GM12878 (cell line): Measurements from ENCODE around the gene FGL2. TPM values are rescaled to one million over a fixed set of nuclear protein-coding genes. Genes with fewer than 3 reads are reported as not detected.

Experiments
- ATAC-seq: fragments of 200-7000 bp; cut with Tn5 transposase; 3 replicates; pipeline ENCODE4 v1.9.1; 2020; ENCODE audit warnings: mild to moderate bottlenecking, moderate library complexity
- BruUV-seq: library from RNA; stranded (reverse); fragments of 400-500 nt; replicated peaks from 2 replicates; lab custom pipeline; 2021; lab: Mats Ljungman, UMichigan
- CTCF ChIA-PET: fragments of 300-600 bp; sonication (Branson Sonifier 250); formaldehyde crosslinking; extraction: SDS; loops from one replicate; lab custom pipeline; 2021; ENCODE audit warnings: inconsistent platforms; lab: Yijun Ruan, JAX
- POLR2A ChIA-PET: fragments of 350-600 bp; formaldehyde crosslinking; extraction: SDS; loops from one replicate; lab custom pipeline; 2021; ENCODE audit warnings: inconsistent platforms; lab: Charles Lee
- RAD21 ChIA-PET: fragments of 300-600 bp; sonication (Branson Sonifier 250); formaldehyde crosslinking; loops from one replicate; lab custom pipeline; 2023; ENCODE audit warnings: antibody characterized with exemption; ENCODE audit not compliant: unreplicated experiment; lab: Charles Lee
- SMC1A ChIA-PET: fragments of 300-600 bp; sonication (Branson Sonifier 250); formaldehyde crosslinking; loops from one replicate; lab custom pipeline; 2023; ENCODE audit not compliant: unreplicated experiment, uncharacterized antibody; lab: Charles Lee
- DNase-seq: peaks from one replicate; pipeline ENCODE4 v3.0.0-alpha.2; 2011; ENCODE audit warnings: low read depth, low spot score
- FAIRE-seq: peaks from 3 replicates; lab custom pipeline; 2011; peaks lifted over from hg19 to GRCh38; lab: Jason Lieb, UNC
- H2AFZ ChIP-seq: 2 replicates; pipeline ENCODE4 v1.6.0; 2011; ENCODE audit warnings: low read depth, low read length, control low read depth; ENCODE audit not compliant: control insufficient read depth
- H3K27ac ChIP-seq: 2 replicates; pipeline ENCODE4 v1.5.1; 2011; ENCODE audit warnings: control low read depth; ENCODE audit not compliant: control insufficient read depth, insufficient read depth
- H3K27me3 ChIP-seq, 2 experiments: replicated peaks in 1 of 2; 2 replicates each; pipeline versions ENCODE4 v1.6.0 to v1.6.1; 2011; ENCODE audit warnings: low read length in 1 of 2; ENCODE audit not compliant: control insufficient read depth in 2 of 2, insufficient read depth in 2 of 2
- H3K36me3 ChIP-seq, 2 experiments: 2 replicates each; pipeline ENCODE4 v1.5.1; 2011; ENCODE audit warnings: low read length in 1 of 2; ENCODE audit not compliant: control insufficient read depth in 2 of 2, insufficient read depth in 2 of 2
- H3K4me1 ChIP-seq: 2 replicates; pipeline ENCODE4 v1.6.1; 2011; ENCODE audit warnings: mild to moderate bottlenecking, low read length, moderate library complexity, mixed read lengths; ENCODE audit not compliant: control insufficient read depth, insufficient read depth
- H3K4me2 ChIP-seq: 2 replicates; pipeline ENCODE4 v1.6.0; 2011; ENCODE audit warnings: control low read depth; ENCODE audit not compliant: control insufficient read depth, insufficient read depth
- H3K4me3 ChIP-seq: fragments of 200-600 bp; sonication (generic); 2 replicates; pipeline ENCODE4 v1.5.1; 2016
- H3K79me2 ChIP-seq: 2 replicates; pipeline ENCODE4 v1.6.0; 2011; ENCODE audit warnings: low read length; ENCODE audit not compliant: control insufficient read depth, insufficient read depth
- H3K9ac ChIP-seq: 2 replicates; pipeline ENCODE4 v1.8.0; 2011; ENCODE audit warnings: low read length, control low read depth, mixed read lengths; ENCODE audit not compliant: control insufficient read depth, insufficient read depth
- H3K9me3 ChIP-seq: replicated peaks from 3 replicates; pipeline ENCODE4 v1.5.1; 2011; ENCODE audit warnings: mild to moderate bottlenecking, low read length; ENCODE audit not compliant: control insufficient read depth, insufficient read depth
- H4K20me1 ChIP-seq: 2 replicates; pipeline ENCODE4 v1.6.0; 2011; ENCODE audit not compliant: control insufficient read depth, insufficient read depth
- ATF3 ChIP-seq: IDR thresholded peaks from 2 replicates; pipeline ENCODE4 v1.6.1; 2011; ENCODE audit warnings: low read depth, mild to moderate bottlenecking, low read length, moderate library complexity, borderline replicate concordance; ENCODE audit errors: extremely low read depth
- BRCA1 ChIP-seq: IDR thresholded peaks from 2 replicates; pipeline ENCODE4 v1.6.1; 2011; ENCODE audit warnings: low read depth, low read length, improper control_type of control experiment
- HSF1 ChIP-seq: fragments of 150-350 bp; IDR thresholded peaks from 2 replicates; pipeline ENCODE4 v1.6.1; 2014; ENCODE audit warnings: mild to moderate bottlenecking, low read depth, low read length
- LARP7 ChIP-seq: fragments of 450-650 bp; IDR thresholded peaks from 2 replicates; pipeline ENCODE4 v1.6.1; 2017; ENCODE audit warnings: mild to moderate bottlenecking
- MEF2A ChIP-seq: IDR thresholded peaks from 2 replicates; pipeline ENCODE4 v1.6.1; 2011; ENCODE audit warnings: low read depth, mild to moderate bottlenecking, low read length, moderate library complexity; ENCODE audit not compliant: insufficient read depth
- MYC ChIP-seq: IDR thresholded peaks from 2 replicates; pipeline ENCODE4 v1.6.1; 2011; ENCODE audit warnings: mild to moderate bottlenecking, low read length, moderate library complexity, inconsistent platforms; ENCODE audit not compliant: insufficient read depth, insufficient replicate concordance, insufficient read length, severe bottlenecking
- SUPT20H ChIP-seq: IDR thresholded peaks from 2 replicates; pipeline ENCODE4 v1.6.1; 2011; ENCODE audit warnings: low read depth, mild to moderate bottlenecking, low read length, moderate library complexity, borderline replicate concordance; ENCODE audit not compliant: control insufficient read depth
- TCF12 ChIP-seq: IDR thresholded peaks from 2 replicates; pipeline ENCODE4 v1.6.1; 2011; ENCODE audit warnings: low read depth, mild to moderate bottlenecking, low read length
- YBX1 ChIP-seq: fragments of 450-650 bp; IDR thresholded peaks from 2 replicates; pipeline ENCODE4 v1.6.1; 2016; ENCODE audit warnings: antibody characterized with exemption
- ZNF24 ChIP-seq: fragments of 450-650 bp; IDR thresholded peaks from 2 replicates; pipeline ENCODE4 v1.6.1; 2017; ENCODE audit warnings: antibody characterized with exemption, mild to moderate bottlenecking
- ZNF274 ChIP-seq: IDR thresholded peaks from one replicate; pipeline ENCODE4 v1.8.0; 2011; ENCODE audit not compliant: insufficient read length, insufficient read depth
- WGBS: methylation state at CpG from one replicate; pipeline ENCODE4 v1.1.6; 2016; ENCODE audit warnings: low lambda C conversion rate; ENCODE audit not compliant: insufficient replicate concordance, insufficient coverage; ENCODE audit errors: missing lambda C conversion rate; 5-methylcytosine and 5-hydroxymethylcytosine counted together
- in situ Hi-C: fragments of 300-500 bp; cut with MboI; formaldehyde crosslinking; loops from 9 replicates; pipeline ENCODE4 v1.14.3; 2018; ENCODE audit warnings: mixed read lengths
- intact Hi-C: fragments of 100-400 bp; cut with micrococcal nuclease; formaldehyde crosslinking; loops from one replicate; pipeline ENCODE4 v1.14.2; 2022; ENCODE audit not compliant: unreplicated experiment
- polyA plus RNA-seq, 11 experiments: library from polyadenylated mRNA; depleted of rRNA in 4 of 11; unstranded in 6 of 11; stranded (reverse) in 5 of 11; fragments of >200 nt; fragmentation: Nextera tagmentation in 4 of 11; fragmentation: Illumina TruSeq in 1 of 11; extraction: Ambion mirVana in 4 of 11; extraction: Trizol in 1 of 11; gene quantifications; 1 replicate in 1 of 11; 2 replicates in 10 of 11; pipeline versions ENCODE4 v1.2.1 to v1.2.3, GENCODE V29; 2011 to 2016; ENCODE audit warnings: inconsistent platforms in 2 of 11, missing spikeins in 2 of 11, low read depth in 1 of 11
- total RNA-seq, 4 experiments: library from RNA; depleted of rRNA in 3 of 4; stranded (reverse); fragments of >200 nt in 3 of 4; fragmentation: Illumina TruSeq in 1 of 4; extraction: Trizol in 1 of 4; gene quantifications; 2 replicates each; pipeline versions ENCODE4 v1.2.1 to v1.2.3, GENCODE V29; 2013 to 2021

FGL2 gene
- total and polyA plus RNA-seq, 10 of the 15 experiments (the other 5 are each of a cell fraction or from before 2014, with no cell fraction given) = 0.04 to 3.2 (median 1.5) TPM

GRCh38 chr7:77242554-77242953 is 42.9 kb upstream of the FGL2 start:
- DNase-seq (no peak), FAIRE-seq (no peak), ATAC-seq (no peak)
- H3K4me1 ChIP-seq = peaks cover 8% of the 10 kb centered on the region
- no peak overlapping the region for H2AFZ ChIP-seq
- no peak overlapping the region for H3K9ac ChIP-seq
- no peaks in the 10 kb centered on the region for H3K36me3 ChIP-seq
- H4K20me1 ChIP-seq = no peaks in the 10 kb centered on the region
- BruUV-seq = no TSS peak
- no peak overlapping the region for H3K27ac ChIP-seq
- H3K27me3 ChIP-seq = no peaks in the 10 kb centered on the region
- H3K4me2 ChIP-seq = no peak overlapping the region
- RAD21 ChIA-PET = no interaction called here
- CTCF ChIA-PET = interaction anchor here (0.6 to 1.8 kb wide), 5 partner anchors 13 to 89 kb away, joined by 3 to 9 read pairs (median 7); partner anchors contain the start of gene FGL2
- H3K4me3 ChIP-seq = no peak overlapping the region
- 84% methylated on average over 2 of the region's 2 CpGs for WGBS
- POLR2A ChIA-PET = interaction anchor here (0.6 kb wide), 1 partner anchor 89 kb away, joined by 3 read pairs; no protein-coding TSS in a partner anchor
- TF ChIP-seq MYC = no peak
- H3K79me2 ChIP-seq = no peaks in the 10 kb centered on the region
- no peaks in the 10 kb centered on the region for H3K9me3 ChIP-seq
- intact Hi-C loops = no loop called here
- in situ Hi-C loops = no loop called here
- SMC1A ChIA-PET = interaction anchor here (0.6 to 6.3 kb wide), 6 partner anchors 11 to 410 kb away, joined by 3 to 124 read pairs (median 3); partner anchors contain the start of genes CCDC146 and FGL2

- Histone ChIP-seq H3K9ac (no peak overlapping the region), H2AFZ (no peak overlapping the region), H3K79me2 (no peaks in the 10 kb centered on the region), H3K27ac (no peak overlapping the region), H3K9me3 (no peaks in the 10 kb centered on the region), H3K36me3 (no peaks in the 10 kb centered on the region), H3K4me2 (no peak overlapping the region), H3K4me3 (no peak overlapping the region), H3K4me1 (peaks cover 8% of the 10 kb centered on the region), H4K20me1 (no peaks in the 10 kb centered on the region), H3K27me3 (no peaks in the 10 kb centered on the region)
- no TSS peak for BruUV-seq
- TF ChIP-seq HSF1 = no peak
- no peak for TF ChIP-seq MEF2A
- no peak for TF ChIP-seq ATF3
- TF ChIP-seq YBX1 = no peak
- no peak for TF ChIP-seq SUPT20H
- no peak for TF ChIP-seq BRCA1
- no peak for TF ChIP-seq LARP7
- no peak for TF ChIP-seq ZNF274
- no peak for TF ChIP-seq TCF12
- no peak for TF ChIP-seq ZNF24
- WGBS = 100% methylated on average over 2 of the region's 2 CpGs
- no peak for ATAC-seq
- intact Hi-C loops = no loop called here
- FAIRE-seq = no peak
- in situ Hi-C loops = no loop called here
- SMC1A ChIA-PET = interaction anchor here (0.6 kb wide), 1 partner anchor 411 kb away, joined by 3 read pairs; no protein-coding TSS in a partner anchor
- DNase-seq = no peak
- RAD21 ChIA-PET = interaction anchor here (0.5 kb wide), 1 partner anchor 39 kb away, joined by 3 read pairs; no protein-coding TSS in a partner anchor
- POLR2A ChIA-PET = no interaction called here
- CTCF ChIA-PET = no interaction called here
Observed at GRCh38 chr7:77242068-77242467, 42.4 kb upstream of the FGL2 start.
